Fibroblast of the aortic adventitia (primary cell): ENCODE data around the gene TAS2R20. TPM values are rescaled to one million over a fixed set of nuclear protein-coding genes. Genes with fewer than 3 reads are reported as not detected.

Experiments
- DNase-seq: peaks from one replicate; pipeline ENCODE4 v3.0.0-alpha.2; 2010; ENCODE audit warnings: low read depth
- H3K4me3 ChIP-seq: 2 replicates; pipeline ENCODE4 v1.5.1; 2011; ENCODE audit warnings: low read depth, mild to moderate bottlenecking, control low read depth, low read length, moderate library complexity
- total RNA-seq: library from RNA; depleted of rRNA; stranded (reverse); fragments of >200 nt; gene quantifications from 2 replicates; pipeline ENCODE4 v1.2.3, GENCODE V29; 2012; ENCODE audit warnings: low replicate concordance
- TF ChIP-seq, protein P1 (sequence below): IDR thresholded peaks from 2 replicates; pipeline ENCODE4 v1.5.1; 2011; ENCODE audit warnings: mild to moderate bottlenecking, low read length, control low read depth, inconsistent platforms; ENCODE audit not compliant: insufficient read depth

The TAS2R20 gene
- total RNA-seq, 1 donor: 5.0 TPM

DNA sequence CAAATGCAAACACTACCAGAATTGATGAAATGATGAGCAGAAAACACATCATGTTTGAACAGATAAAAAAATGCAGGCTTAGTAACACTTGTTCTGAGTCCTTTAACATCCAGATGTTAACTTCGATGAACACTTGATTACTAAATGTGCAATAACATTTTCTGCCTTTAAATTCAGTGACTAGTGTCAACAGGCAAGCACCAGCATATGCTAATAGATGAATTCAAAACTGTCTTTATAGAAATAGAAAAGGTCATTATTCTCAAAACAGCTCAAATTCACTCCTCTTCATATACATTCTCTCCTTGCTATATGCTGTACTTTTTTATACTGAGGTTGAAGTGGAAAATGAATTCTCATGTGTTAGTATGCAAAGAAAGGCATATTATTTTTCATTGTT is 24.4 kb upstream of the TAS2R20 start, which contains the start of gene TAS2R19:
TSS of gene TAS2R19 (minus strand) at position 101 of the 400 bp plus-strand sequence. CDS start at position 52, 49 bp downstream.
- DNase-seq: no peak
- H3K4me3 ChIP-seq: no peak within 1 kb of the TSS
- TF ChIP-seq, protein P1, sequence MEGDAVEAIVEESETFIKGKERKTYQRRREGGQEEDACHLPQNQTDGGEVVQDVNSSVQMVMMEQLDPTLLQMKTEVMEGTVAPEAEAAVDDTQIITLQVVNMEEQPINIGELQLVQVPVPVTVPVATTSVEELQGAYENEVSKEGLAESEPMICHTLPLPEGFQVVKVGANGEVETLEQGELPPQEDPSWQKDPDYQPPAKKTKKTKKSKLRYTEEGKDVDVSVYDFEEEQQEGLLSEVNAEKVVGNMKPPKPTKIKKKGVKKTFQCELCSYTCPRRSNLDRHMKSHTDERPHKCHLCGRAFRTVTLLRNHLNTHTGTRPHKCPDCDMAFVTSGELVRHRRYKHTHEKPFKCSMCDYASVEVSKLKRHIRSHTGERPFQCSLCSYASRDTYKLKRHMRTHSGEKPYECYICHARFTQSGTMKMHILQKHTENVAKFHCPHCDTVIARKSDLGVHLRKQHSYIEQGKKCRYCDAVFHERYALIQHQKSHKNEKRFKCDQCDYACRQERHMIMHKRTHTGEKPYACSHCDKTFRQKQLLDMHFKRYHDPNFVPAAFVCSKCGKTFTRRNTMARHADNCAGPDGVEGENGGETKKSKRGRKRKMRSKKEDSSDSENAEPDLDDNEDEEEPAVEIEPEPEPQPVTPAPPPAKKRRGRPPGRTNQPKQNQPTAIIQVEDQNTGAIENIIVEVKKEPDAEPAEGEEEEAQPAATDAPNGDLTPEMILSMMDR: no peak

DNA sequence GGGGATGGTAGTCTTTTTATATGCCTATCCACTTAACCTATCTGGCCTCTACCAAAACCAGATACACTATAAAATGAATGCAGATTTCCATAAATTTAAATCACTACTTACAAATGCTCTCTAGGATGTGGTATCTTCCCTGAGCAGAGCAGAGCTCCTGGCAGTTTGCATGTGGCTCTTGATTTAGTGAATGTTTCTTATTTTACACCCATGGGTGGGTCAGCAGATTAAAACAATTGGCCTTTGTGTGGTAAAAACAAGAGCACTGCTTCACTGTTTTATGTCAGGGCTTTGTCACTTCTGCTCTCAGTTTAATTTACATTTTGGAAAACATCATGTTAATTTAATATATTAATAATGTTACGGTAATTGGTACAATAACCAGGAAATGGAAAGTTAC is 18.8 kb upstream of the TAS2R20 start:
- no peak for DNase-seq
- H3K4me3 ChIP-seq: no peak overlapping the region
- TF ChIP-seq, protein P1: no peak

DNA sequence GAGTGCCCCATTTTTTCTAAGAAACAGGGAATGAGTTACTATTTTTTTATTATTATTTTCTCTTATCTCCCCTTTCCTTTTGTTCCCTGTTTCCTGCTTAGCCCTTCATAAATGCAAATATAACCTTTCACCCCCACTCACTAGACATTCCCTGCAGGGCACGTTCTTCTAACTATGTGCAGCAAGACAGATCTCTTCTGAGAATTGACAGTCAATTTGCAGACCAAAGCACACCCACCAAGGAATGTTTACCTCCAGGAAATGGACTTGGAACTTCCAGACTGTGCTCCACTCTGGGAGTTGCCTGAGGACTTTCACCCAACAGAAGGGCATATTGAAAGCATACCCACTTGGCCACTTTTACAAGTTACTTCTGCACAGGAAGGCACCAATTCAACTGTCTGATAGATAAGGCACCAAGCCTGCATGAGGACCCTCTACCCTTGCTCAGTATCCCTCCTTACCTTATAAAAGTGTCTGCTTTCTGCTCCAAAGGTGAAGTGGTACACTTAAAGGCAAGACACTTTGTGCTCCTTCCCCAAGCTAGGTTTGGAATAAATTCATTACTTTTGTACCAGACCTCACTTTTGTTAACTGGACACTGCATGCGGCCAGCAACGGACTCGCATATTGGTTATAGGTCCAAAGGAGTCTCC is 17.8 kb upstream of the TAS2R20 start:
- DNase-seq: no peak
- no peak overlapping the region for H3K4me3 ChIP-seq
- TF ChIP-seq, protein P1: no peak

DNA sequence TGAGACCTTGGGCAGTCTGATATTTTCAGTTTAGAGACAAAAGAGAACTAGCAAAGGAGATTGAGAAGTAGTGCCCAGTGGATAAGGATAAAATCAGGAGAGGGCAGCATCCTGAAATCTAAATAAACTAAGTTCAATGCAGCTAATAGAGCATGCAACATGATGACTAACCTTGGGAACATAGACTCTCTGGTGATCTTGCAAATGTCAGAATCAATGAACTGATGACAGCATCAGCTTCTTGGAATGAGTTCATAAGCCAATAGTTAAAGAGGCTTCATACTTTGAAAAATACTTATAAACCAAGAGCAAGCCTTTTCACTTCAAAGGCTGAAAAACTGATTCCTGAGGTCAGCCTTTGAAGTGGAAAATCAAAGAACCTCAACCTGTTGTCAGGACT is 16.1 kb upstream of the TAS2R20 start:
- H3K4me3 ChIP-seq: no peak overlapping the region
- TF ChIP-seq, protein P1: no peak
- peak; percentile 26 for DNase-seq

DNA sequence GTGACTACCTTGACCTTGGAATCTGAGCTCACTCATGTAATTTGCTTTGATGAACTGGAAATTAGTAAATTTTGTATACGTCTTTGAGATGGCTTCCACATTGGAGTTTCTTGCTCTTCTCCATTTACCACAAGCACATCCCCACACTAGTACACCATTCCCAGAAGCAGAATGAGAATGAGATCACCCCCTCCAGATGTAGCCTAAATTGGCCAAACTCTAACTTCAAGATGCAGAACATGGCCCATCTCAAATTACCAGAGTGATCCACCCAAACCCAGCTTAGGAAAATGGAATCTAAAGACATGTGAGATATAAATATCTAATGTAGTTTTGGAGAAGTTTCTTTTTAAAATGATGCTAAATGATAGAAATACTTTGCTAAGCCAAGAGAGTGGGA is 9.5 kb upstream of the TAS2R20 start:
- no peak overlapping the region for H3K4me3 ChIP-seq
- DNase-seq: no peak
- TF ChIP-seq, protein P1: no peak

DNA sequence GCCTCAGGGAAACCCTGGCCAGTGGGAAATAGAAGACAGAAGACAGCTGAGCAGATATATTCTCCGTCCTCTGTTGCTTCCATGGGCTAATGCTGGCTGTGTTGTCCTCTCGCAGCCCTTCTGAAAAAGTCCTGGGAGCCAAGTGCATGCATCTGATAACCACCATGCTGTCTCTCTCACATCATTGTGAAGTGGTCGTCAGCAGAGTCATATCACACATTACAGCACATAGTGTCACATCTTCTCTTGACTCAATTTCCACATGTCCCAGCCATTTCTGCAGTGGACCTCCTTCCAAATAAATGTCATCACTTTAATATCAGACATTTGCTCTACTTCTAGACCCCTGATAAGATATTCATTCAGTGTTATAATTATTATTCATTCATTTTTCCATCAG is 3.8 kb downstream of the TAS2R20 start:
- no peak for DNase-seq
- TF ChIP-seq, protein P1: no peak
- H3K4me3 ChIP-seq: no peak overlapping the region

DNA sequence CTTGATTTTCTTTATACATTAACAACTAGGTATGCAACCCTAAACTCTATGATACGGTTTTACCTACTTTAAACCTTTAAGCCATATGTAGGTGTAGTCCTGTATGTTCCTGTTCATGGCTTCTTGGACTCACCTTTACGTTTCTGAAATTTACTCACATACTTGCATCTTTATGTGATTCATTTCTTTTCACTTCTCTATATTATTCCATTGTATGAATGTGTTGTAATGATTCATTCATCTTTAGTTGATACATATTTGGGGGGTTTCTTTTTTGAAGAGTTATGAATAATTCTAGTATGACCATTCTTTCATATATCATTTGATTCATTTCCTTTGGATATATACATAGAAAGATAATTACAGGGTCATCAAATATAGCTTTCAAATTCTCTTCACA is 9.0 kb downstream of the TAS2R20 start:
- TF ChIP-seq, protein P1: no peak
- no peak overlapping the region for H3K4me3 ChIP-seq
- no peak for DNase-seq
